WI38 (cell line): ENCODE results near the gene TTC28.

Experiments
- H3K4me3 ChIP-seq: 2 replicates; pipeline ENCODE4 v1.5.1; 2011; ENCODE audit warnings: low read depth, mild to moderate bottlenecking, control low read depth, low read length
- TF ChIP-seq, protein P1 (sequence below): IDR thresholded peaks from 2 replicates; pipeline ENCODE4 v1.5.1; 2012; ENCODE audit warnings: low read depth, mild to moderate bottlenecking, control low read depth, low read length

TTC28 gene

DNA sequence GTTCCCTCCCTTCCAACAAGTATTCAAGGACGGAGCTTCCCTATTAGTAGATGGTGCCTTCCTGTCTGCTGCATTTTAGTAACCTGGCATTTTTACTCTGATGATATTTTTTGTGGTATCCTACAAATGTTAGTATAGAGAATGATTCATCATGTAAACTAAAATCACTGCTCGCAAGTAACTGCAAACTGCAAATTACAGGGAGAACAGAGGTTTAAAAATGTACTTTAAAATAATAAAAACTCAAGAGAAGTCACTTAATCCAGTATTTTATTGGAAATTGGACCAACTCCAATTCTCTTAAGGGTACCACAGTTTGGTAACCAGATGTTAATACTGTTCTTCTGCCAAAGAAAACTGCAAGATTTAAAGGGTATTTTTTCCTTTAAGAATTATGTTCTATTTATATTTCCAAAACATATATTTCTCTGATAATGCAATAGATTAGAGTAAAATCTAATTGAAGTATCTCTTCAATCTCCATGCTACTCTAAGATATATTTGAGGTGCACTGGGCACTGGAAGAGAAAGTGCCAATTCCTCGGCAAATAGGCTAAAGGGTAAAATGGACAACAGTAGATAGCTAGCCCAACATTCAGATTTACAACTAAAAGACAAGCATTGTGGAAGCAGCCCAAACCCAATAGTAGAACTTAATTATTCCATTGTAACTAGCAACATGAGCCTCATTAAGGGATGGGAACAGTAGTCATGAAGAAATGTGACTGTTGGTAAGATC lies 298.0 kb downstream of the TTC28 start:
- TF ChIP-seq, protein P1, sequence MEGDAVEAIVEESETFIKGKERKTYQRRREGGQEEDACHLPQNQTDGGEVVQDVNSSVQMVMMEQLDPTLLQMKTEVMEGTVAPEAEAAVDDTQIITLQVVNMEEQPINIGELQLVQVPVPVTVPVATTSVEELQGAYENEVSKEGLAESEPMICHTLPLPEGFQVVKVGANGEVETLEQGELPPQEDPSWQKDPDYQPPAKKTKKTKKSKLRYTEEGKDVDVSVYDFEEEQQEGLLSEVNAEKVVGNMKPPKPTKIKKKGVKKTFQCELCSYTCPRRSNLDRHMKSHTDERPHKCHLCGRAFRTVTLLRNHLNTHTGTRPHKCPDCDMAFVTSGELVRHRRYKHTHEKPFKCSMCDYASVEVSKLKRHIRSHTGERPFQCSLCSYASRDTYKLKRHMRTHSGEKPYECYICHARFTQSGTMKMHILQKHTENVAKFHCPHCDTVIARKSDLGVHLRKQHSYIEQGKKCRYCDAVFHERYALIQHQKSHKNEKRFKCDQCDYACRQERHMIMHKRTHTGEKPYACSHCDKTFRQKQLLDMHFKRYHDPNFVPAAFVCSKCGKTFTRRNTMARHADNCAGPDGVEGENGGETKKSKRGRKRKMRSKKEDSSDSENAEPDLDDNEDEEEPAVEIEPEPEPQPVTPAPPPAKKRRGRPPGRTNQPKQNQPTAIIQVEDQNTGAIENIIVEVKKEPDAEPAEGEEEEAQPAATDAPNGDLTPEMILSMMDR = no peak

DNA sequence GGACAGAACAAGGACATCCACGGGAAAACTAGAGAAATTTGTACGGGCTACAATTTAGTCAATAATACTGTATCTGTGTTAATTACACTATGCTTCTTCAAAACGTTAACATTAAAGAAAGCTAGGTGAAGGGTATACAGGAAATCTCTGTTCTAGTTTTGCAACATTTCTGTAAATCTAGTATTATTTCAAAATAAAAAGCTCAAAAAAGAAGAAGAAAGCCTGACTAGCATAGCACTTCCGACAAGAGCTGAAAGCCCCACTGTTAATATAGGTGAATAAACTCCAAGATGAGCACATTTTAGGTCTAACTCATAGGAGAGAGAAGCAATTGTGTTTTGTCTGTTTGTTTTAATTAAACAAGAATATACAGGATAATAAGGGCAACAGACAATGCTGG lies 299.7 kb downstream of the TTC28 start:
- no peak overlapping the region for H3K4me3 ChIP-seq
- TF ChIP-seq, protein P1 = no peak

More for the DNA sequence above, 298.0 kb downstream of the TTC28 start:
- no peak overlapping the region for H3K4me3 ChIP-seq

DNA sequence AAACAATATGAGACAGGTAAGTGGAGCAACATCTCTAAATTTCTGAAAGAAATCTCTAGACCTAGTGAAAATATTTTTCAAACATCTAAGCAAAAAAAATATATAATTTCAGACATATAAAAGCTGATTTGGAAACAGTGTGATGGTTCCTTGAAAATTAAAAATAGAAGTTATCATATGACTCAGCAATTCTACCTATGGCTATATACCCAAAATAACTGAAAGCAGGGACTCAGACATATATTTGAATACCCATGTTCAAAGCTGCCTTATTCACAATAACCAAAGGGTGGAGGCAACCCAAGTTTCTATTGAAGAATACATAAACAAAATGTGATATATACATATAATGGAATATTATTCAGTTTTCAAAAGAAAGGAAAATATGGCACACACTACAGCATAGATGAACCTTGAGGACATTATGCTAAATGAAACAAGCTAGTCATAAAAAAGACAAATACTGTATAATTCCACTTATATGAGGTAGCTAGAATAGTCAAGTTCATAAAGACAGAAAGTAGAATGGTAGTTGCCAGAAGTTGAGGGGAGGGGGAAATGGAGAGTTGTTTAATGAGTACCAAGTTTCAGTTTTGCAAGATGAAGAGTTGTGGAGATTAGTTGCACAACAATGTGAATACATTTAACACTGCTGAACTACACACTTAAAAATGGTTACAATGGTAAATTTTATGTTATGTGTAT lies 300.4 kb downstream of the TTC28 start:
- no peak overlapping the region for H3K4me3 ChIP-seq
- TF ChIP-seq, protein P1 = no peak

DNA sequence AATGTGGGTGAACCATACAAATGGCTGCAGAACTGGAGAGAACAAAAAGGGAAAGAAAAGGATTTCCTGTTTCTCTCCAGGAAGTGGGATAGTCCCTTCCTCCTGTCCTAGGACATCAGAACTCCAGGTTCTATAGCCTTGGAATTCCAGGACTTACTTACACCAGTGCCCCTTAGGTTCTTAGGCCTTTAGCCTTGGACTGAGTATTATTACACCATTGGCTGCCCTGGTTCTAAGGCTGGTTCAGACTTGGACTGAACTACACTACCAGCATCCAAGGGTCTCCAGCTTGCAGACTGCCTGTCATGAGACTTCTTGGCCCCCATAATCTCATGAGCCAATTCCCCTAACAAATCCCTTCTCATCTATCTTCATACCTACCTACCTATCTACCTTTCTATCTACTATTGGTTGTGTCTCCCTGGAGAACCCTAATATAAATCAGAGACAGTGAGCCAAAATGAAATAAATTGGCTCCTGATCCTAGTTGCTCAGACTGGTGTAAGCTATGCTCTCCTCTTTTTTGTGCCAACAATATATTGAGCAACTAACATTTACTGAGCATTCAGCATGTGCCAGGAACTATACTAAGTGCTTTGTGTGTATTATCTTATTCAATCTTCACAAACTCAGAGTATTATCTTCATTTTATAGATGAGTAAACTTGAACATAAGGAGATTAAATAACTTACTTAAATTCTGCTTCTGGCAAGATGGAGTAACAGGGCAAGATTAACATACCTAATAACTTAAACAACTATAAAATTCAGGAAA lies 303.7 kb downstream of the TTC28 start:
- TF ChIP-seq, protein P1 = no peak
- no peak overlapping the region for H3K4me3 ChIP-seq

DNA sequence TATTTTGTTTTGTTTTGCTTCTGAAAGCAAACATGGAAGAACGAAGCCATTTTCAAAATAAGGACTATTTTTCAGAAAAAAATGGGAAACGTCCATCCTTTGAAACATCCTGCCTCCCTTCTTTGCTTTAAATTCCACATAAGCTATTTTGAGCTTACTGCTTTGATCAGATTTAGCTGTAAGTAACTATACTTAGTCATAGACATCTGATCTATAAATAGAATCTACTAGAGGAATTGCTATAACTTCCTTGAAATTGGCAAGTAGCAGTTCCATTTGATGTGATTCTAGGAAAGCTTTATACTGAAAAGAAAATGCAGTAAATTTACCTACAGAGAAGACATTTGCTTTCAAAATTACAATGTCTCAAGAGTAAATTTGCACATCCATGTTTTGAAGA lies 305.8 kb downstream of the TTC28 start:
- TF ChIP-seq, protein P1 = no peak
- H3K4me3 ChIP-seq = no peak overlapping the region

DNA sequence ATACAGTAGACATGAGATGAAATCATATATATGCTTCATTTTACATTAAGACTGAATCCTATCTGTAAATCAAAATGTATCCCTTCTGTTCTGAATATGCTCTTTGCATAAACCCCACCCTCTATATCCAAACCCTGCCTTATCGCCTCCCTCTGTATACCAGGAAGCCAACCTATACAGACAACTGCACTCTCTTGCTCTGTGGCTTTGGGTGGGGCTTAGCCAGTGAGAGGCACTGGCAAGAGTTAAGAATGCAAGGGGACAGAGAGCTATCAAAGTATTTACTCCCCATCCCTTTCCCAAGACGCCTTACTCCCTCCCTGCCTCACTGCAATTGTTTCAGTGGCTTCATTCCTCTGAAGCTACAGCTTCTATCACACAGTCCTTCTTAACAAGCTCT lies 309.8 kb downstream of the TTC28 start:
- TF ChIP-seq, protein P1 = no peak
- no peak overlapping the region for H3K4me3 ChIP-seq
